Measurements from ENCODE around the gene COG1. TPM values are rescaled to one million over a fixed set of nuclear protein-coding genes. Genes with fewer than 3 reads are reported as not detected.
A peak's percentile ranks its signal among the peaks of the same experiment; 100 is the strongest.
"Not testable (repeated sequence)": the region's sequence is repeated elsewhere in the genome, so short reads cannot be mapped to it uniquely, and the experiment has no call there.

The COG1 gene
- 10 to 100 TPM; 25.6 to 39.0 TPM for total RNA-seq

DNA sequence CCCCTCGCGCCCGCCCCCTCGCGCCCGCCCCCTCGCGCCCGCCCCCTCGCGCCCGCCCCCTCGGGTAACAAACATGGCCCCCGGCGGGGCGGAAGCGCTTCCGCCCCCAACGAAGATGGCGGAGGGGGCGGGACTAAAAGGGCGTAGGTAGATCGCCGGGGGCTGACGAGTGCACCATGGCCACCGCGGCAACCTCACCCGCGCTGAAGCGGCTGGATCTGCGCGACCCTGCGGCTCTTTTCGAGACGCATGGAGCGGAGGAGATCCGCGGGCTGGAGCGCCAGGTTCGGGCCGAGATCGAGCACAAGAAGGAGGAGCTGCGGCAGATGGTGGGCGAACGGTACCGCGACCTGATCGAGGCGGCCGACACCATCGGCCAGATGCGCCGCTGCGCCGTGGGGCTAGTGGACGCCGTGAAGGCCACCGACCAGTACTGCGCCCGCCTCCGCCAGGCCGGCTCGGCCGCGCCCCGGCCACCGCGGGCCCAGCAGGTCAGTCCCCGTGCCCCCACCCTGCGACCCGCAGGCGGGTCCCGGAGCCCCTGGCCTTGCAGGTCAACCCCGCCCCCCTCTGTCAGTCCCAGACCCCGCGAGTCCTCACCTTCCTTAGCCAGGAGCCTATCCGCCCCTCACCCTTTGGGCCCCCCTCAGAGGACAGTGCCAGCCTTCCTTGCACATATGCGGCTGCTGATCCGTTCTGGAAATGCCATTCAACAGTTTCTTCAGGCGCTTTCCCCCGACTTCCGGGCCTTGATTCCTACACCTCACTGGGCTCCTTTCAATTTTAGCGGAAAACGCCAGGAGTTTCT is at the start of gene COG1:
Gene COG1 (plus strand): TSS at position 162 of the 808 bp plus-strand sequence. CDS start 15 bp downstream, at position 177.
- POLR2A ChIA-PET = interaction anchor here (0.6 to 1.6 kb wide), 4 partner anchors 10 to 215 kb away, joined by 3 to 7 read pairs (median 4); a partner anchor contains a TSS
- ATAC-seq = peak; percentile 78
- Mint-ChIP-seq H3K9me3 (ENCODE audit: low read depth) (no peaks in the 10 kb centered on the region), H3K4me3 (peak within 1 kb of the TSS; percentile 91), H3K36me3 (ENCODE audit: low read depth) (peaks cover 22% of the 10 kb centered on the region), H3K27ac (peak within 1 kb of the TSS; percentile 97), H3K4me1 (peaks cover 18% of the 10 kb centered on the region), H3K27me3 (no peaks in the 10 kb centered on the region)
- intact Hi-C loops (cut with DNase I, micrococcal nuclease) = loop anchor here (1.0 to 5.0 kb wide), 6 partner anchors 39 to 601 kb away; partner anchors contain the start of gene CDC42EP4 (in 1 of the 2)
- CTCF ChIA-PET = interaction anchor here (0.5 to 6.1 kb wide), 8 partner anchors 9 to 466 kb away, joined by 3 to 44 read pairs (median 4); a partner anchor contains a TSS
- DNase-seq = peak; percentile 91

- peaks cover 14% of the 10 kb centered on the region for H3K9me3 Mint-ChIP-seq (ENCODE audit: low read depth)
- H3K27me3 Mint-ChIP-seq; H3K4me3 Mint-ChIP-seq; POLR2A ChIA-PET; intact Hi-C loops (cut with DNase I, micrococcal nuclease); DNase-seq; H3K36me3 Mint-ChIP-seq (ENCODE audit: low read depth); ATAC-seq; H3K27ac Mint-ChIP-seq: not testable (repeated sequence)
- CTCF ChIA-PET = interaction anchor here (1.2 kb wide), 1 partner anchor 12 kb away, joined by 4 read pairs; no protein-coding TSS in a partner anchor
- H3K4me1 Mint-ChIP-seq = peaks cover 15% of the 10 kb centered on the region
These were observed 48.6 kb upstream of the COG1 start for GRCh38 chr17:73144209-73144608.

GRCh38 chr17:73145641-73146040 is 47.2 kb upstream of the COG1 start:
- ATAC-seq = no peak
- CTCF ChIA-PET = interaction anchor here (0.7 to 1.0 kb wide), 3 partner anchors 11 to 432 kb away, joined by 3 read pairs; no protein-coding TSS in a partner anchor
- intact Hi-C loops (cut with DNase I, micrococcal nuclease) = no loop called here
- peaks cover 4% of the 10 kb centered on the region for H3K27me3 Mint-ChIP-seq
- no peaks in the 10 kb centered on the region for H3K36me3 Mint-ChIP-seq (ENCODE audit: low read depth)
- H3K4me1 Mint-ChIP-seq = peaks cover 18% of the 10 kb centered on the region
- no peak overlapping the region for H3K4me3 Mint-ChIP-seq
- no peak overlapping the region for H3K27ac Mint-ChIP-seq
- peaks cover 14% of the 10 kb centered on the region for H3K9me3 Mint-ChIP-seq (ENCODE audit: low read depth)
- POLR2A ChIA-PET = no interaction called here
- DNase-seq = no peak

- H3K36me3 Mint-ChIP-seq (ENCODE audit: low read depth); CTCF ChIA-PET; DNase-seq; POLR2A ChIA-PET; H3K27ac Mint-ChIP-seq; H3K27me3 Mint-ChIP-seq; ATAC-seq; H3K4me3 Mint-ChIP-seq; intact Hi-C loops (cut with DNase I, micrococcal nuclease): not testable (repeated sequence)
- H3K4me1 Mint-ChIP-seq = peaks cover 31% of the 10 kb centered on the region
- H3K9me3 Mint-ChIP-seq (ENCODE audit: low read depth) = peaks cover 14% of the 10 kb centered on the region
These were observed 45.1 kb upstream of the COG1 start for GRCh38 chr17:73147791-73148190.

- peaks cover 14% of the 10 kb centered on the region for H3K9me3 Mint-ChIP-seq (ENCODE audit: low read depth)
- H3K4me1 Mint-ChIP-seq = peaks cover 22% of the 10 kb centered on the region
- intact Hi-C loops (cut with DNase I, micrococcal nuclease) = no loop called here
- H3K36me3 Mint-ChIP-seq (ENCODE audit: low read depth) = peaks cover 3% of the 10 kb centered on the region
- ATAC-seq (no peak), DNase-seq (no peak)
- ChIA-PET CTCF (no interaction called here), POLR2A (interaction anchor here (0.6 kb wide), 1 partner anchor 12 kb away, joined by 7 read pairs; no protein-coding TSS in a partner anchor)
- H3K4me3 Mint-ChIP-seq = no peak overlapping the region
- no peak overlapping the region for H3K27ac Mint-ChIP-seq
- H3K27me3 Mint-ChIP-seq = peaks cover 2% of the 10 kb centered on the region
These were observed 44.1 kb upstream of the COG1 start for GRCh38 chr17:73148540-73149334.

DNA sequence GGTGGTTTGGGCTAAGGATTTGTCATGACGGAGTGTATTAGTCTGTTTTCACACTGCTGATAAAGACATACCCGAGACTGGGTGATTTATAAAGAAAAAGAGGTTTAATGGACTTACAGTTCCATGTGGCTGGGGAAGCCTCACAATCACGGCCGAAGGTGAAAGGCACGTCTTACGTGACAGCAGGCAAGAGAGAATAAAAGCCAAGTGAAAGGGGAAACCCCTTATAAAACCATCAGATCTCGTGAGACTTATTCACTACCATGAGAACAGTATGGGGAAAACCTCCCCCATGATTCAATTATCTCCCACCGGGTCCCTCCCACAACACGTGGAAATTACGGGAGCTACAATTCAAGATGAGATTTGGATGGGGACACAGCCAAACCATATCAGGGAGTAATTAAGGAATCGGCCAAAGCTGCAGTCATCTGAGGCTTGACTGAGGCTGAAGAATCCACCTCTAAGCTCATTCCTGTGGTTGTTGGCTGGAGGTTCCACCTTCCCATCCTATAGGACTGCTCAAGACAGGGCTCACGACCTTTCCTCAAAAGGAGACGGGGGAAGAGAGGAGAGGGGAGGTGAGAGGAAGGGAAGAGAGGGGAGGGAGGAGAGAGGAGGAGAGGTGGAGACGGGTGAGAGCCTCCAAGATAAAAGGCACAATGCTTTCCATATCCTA is 42.1 kb upstream of the COG1 start:
- H3K27ac Mint-ChIP-seq; intact Hi-C loops (cut with DNase I, micrococcal nuclease); POLR2A ChIA-PET; H3K9me3 Mint-ChIP-seq (ENCODE audit: low read depth); ATAC-seq; H3K27me3 Mint-ChIP-seq; H3K36me3 Mint-ChIP-seq (ENCODE audit: low read depth); DNase-seq; H3K4me3 Mint-ChIP-seq: not testable (repeated sequence)
- CTCF ChIA-PET = interaction anchor here (1.5 kb wide), 1 partner anchor 164 kb away, joined by 5 read pairs; no protein-coding TSS in a partner anchor
- H3K4me1 Mint-ChIP-seq = peaks cover 19% of the 10 kb centered on the region

DNA sequence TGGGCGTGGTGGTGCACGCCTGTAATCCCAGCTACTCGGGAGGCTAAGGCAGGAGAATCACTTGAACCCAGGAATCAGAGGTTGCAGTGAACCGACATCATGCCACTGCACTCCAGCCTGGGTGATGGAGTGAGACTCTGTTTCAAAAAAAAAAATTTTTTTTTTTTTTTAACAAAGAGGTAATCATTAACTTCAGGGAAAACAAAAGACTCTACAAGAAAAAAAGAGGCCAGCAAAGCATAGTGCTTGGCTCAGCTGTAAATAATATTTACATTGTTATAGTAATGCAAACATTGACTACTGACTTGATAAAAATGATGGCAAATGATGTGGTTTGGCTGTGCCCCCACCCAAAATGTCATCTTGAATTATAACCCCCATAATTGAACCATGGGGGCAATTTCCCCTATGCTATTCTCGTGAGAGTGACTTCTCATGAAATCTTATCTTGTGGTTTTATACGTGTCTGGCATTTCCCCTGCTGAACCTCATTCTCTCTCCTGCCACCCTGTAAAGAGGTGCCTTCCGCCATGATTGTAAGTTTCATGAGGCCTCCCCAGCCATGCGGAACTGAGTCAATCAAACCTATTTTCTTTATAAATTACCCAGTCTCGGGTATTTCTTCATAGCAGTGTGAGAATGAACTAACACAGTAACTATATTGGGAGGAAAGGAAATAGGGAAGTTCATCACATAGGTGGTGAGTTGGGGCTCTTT is 40.8 kb upstream of the COG1 start:
- peaks cover 3% of the 10 kb centered on the region for H3K36me3 Mint-ChIP-seq (ENCODE audit: low read depth)
- no peaks in the 10 kb centered on the region for H3K9me3 Mint-ChIP-seq (ENCODE audit: low read depth)
- ChIA-PET CTCF (interaction anchor here (1.5 kb wide), 1 partner anchor 166 kb away, joined by 5 read pairs; no protein-coding TSS in a partner anchor), POLR2A (no interaction called here)
- peaks cover 19% of the 10 kb centered on the region for H3K4me1 Mint-ChIP-seq
- ATAC-seq (no peak), DNase-seq (peak; percentile 20)
- intact Hi-C loops (cut with DNase I, micrococcal nuclease) = no loop called here
- no peak overlapping the region for H3K4me3 Mint-ChIP-seq
- peaks cover 2% of the 10 kb centered on the region for H3K27me3 Mint-ChIP-seq
- no peak overlapping the region for H3K27ac Mint-ChIP-seq

GRCh38 chr17:73155410-73156165 is 37.3 kb upstream of the COG1 start:
- ATAC-seq = no peak
- ChIA-PET CTCF (interaction anchor here (0.6 to 4.3 kb wide), 17 partner anchors 10 to 599 kb away, joined by 3 to 82 read pairs (median 3); partner anchors contain the start of gene SSTR2), POLR2A (no interaction called here)
- Mint-ChIP-seq H3K4me3 (no peak overlapping the region), H3K4me1 (peaks cover 17% of the 10 kb centered on the region), H3K9me3 (ENCODE audit: low read depth) (no peaks in the 10 kb centered on the region), H3K27me3 (peaks cover 10% of the 10 kb centered on the region), H3K36me3 (ENCODE audit: low read depth) (peaks cover 3% of the 10 kb centered on the region), H3K27ac (no peak overlapping the region)
- intact Hi-C loops (cut with DNase I, micrococcal nuclease) = loop anchor here (1.0 to 5.0 kb wide), 5 partner anchors 169 to 598 kb away; no protein-coding TSS in a partner anchor
- no peak for DNase-seq

GRCh38 chr17:73156166-73156840 is 36.6 kb upstream of the COG1 start:
- DNase-seq (peak; percentile 81), ATAC-seq (peak; percentile 87)
- Mint-ChIP-seq H3K27ac (no peak overlapping the region), H3K9me3 (ENCODE audit: low read depth) (no peaks in the 10 kb centered on the region), H3K4me1 (peaks cover 14% of the 10 kb centered on the region), H3K4me3 (no peak overlapping the region), H3K27me3 (peaks cover 17% of the 10 kb centered on the region), H3K36me3 (ENCODE audit: low read depth) (peaks cover 3% of the 10 kb centered on the region)
- CTCF ChIA-PET = interaction anchor here (0.6 to 4.3 kb wide), 22 partner anchors 9 to 599 kb away, joined by 3 to 82 read pairs (median 3); partner anchors contain the start of gene SSTR2
- POLR2A ChIA-PET = interaction anchor here (0.6 kb wide), 1 partner anchor 141 kb away, joined by 4 read pairs; no protein-coding TSS in a partner anchor
- intact Hi-C loops (cut with DNase I, micrococcal nuclease) = loop anchor here (1.0 to 5.0 kb wide), 5 partner anchors 170 to 599 kb away; no protein-coding TSS in a partner anchor

Data from activated CD4-positive, alpha-beta T cell treated with anti-CD3 and anti-CD28 coated beads for 36 hours (primary cell).